H1 (cell line): ENCODE results near the gene FRRS1. TPM values are rescaled to one million over a fixed set of nuclear protein-coding genes. Genes with fewer than 3 reads are reported as not detected.

Experiments used
- CTCF ChIA-PET: fragments of 300-600 bp; sonication (Branson Sonifier 250); formaldehyde crosslinking; loops from one replicate; lab custom pipeline; 2021; ENCODE audit not compliant: partially characterized antibody; lab: Charles Lee
- POLR2A ChIA-PET: fragments of 300-600 bp; sonication (Branson Sonifier 250); formaldehyde crosslinking; loops from one replicate; lab custom pipeline; 2021; ENCODE audit warnings: inconsistent platforms; ENCODE audit not compliant: partially characterized antibody; lab: Charles Lee
- DNase-seq, 2 experiments: peaks; one replicate each; pipeline versions ENCODE4 v3.0.0 to v3.0.0-alpha.2; 2010 to 2022; ENCODE audit warnings: low spot score in 2 of 2, low read depth in 1 of 2, mixed read lengths in 1 of 2
- FAIRE-seq: peaks from 2 replicates; lab custom pipeline; 2011; peaks lifted over from hg19 to GRCh38; lab: Jason Lieb, UNC
- H2AFZ ChIP-seq: 2 replicates; pipeline ENCODE4 v1.8.1; 2012; ENCODE audit warnings: low read length, inconsistent platforms
- H2AK5ac ChIP-seq: 2 replicates; pipeline ENCODE4 v1.6.1; 2013; ENCODE audit warnings: low read depth, low read length
- H2BK120ac ChIP-seq: replicated peaks from 2 replicates; pipeline ENCODE3; 2013; ENCODE audit warnings: low read depth, low read length, inconsistent platforms
- H2BK12ac ChIP-seq: 2 replicates; pipeline ENCODE4 v1.6.1; 2013; ENCODE audit warnings: low read depth, low read length
- H2BK15ac ChIP-seq: 2 replicates; pipeline ENCODE4 v1.6.1; 2013; ENCODE audit warnings: low read length
- H2BK20ac ChIP-seq: 2 replicates; pipeline ENCODE4 v1.6.1; 2013; ENCODE audit warnings: low read length
- H2BK5ac ChIP-seq: 2 replicates; pipeline ENCODE4 v1.6.1; 2013; ENCODE audit warnings: low read depth, low read length
- H3K14ac ChIP-seq: 2 replicates; pipeline ENCODE4 v1.6.1; 2013; ENCODE audit warnings: inconsistent platforms; ENCODE audit not compliant: insufficient read length
- H3K18ac ChIP-seq: 2 replicates; pipeline ENCODE4 v1.6.1; 2013; ENCODE audit warnings: low read length; ENCODE audit errors: extremely low read depth
- H3K23ac ChIP-seq: 2 replicates; pipeline ENCODE4 v1.6.1; 2013; ENCODE audit warnings: inconsistent platforms; ENCODE audit not compliant: insufficient read length
- H3K23me2 ChIP-seq: 2 replicates; pipeline ENCODE4 v1.6.1; 2013; ENCODE audit warnings: low read depth, low read length
- H3K27ac ChIP-seq: 2 replicates; pipeline ENCODE4 v1.6.1; 2011; ENCODE audit warnings: low read depth, low read length, inconsistent platforms
- H3K27me3 ChIP-seq, 4 experiments: replicated peaks in 1 of 4; 1 replicate in 1 of 4; 2 replicates in 3 of 4; pipeline versions ENCODE4 v1.6.1 to v1.8.1; 2011 to 2013; ENCODE audit warnings: low read length in 3 of 4, mild to moderate bottlenecking in 3 of 4, inconsistent platforms in 2 of 4, mixed read lengths in 2 of 4, moderate library complexity in 1 of 4; ENCODE audit not compliant: control insufficient read depth in 3 of 4, insufficient read depth in 3 of 4; ENCODE audit errors: extremely low read depth in 1 of 4
- H3K36me3 ChIP-seq, 4 experiments: 2 replicates each; pipeline versions ENCODE4 v1.6.1 to v1.8.1; 2011 to 2013; ENCODE audit warnings: mild to moderate bottlenecking in 4 of 4, low read length in 3 of 4, moderate library complexity in 2 of 4, control low read depth in 1 of 4, inconsistent platforms in 1 of 4; ENCODE audit not compliant: insufficient read depth in 4 of 4, control insufficient read depth in 2 of 4
- H3K4ac ChIP-seq: replicated peaks from 2 replicates; pipeline ENCODE3; 2013; ENCODE audit warnings: low read length, low read depth, mixed read lengths, inconsistent platforms; ENCODE audit not compliant: insufficient read length
- H3K4me1 ChIP-seq, 4 experiments: replicated peaks in 1 of 4; 1 replicate in 1 of 4; 2 replicates in 3 of 4; pipeline versions ENCODE4 v1.6.1 to v1.8.1; 2011 to 2013; ENCODE audit warnings: low read length in 3 of 4, inconsistent platforms in 2 of 4, mixed read lengths in 1 of 4; ENCODE audit not compliant: insufficient read depth in 4 of 4, control insufficient read depth in 3 of 4
- H3K4me2 ChIP-seq, 2 experiments: 2 replicates each; pipeline versions ENCODE4 v1.6.1 to v1.8.1; 2011 to 2013; ENCODE audit warnings: low read depth in 2 of 2, low read length in 2 of 2, control low read depth in 1 of 2, inconsistent platforms in 1 of 2, mild to moderate bottlenecking in 1 of 2; ENCODE audit not compliant: insufficient read depth in 1 of 2
- H3K4me3 ChIP-seq, 4 experiments: fragments of 200-600, 300-600 bp in 1 of 4; sonication (generic), shearing (Covaris generic), sonication (Bioruptor Twin) in 1 of 4; 2 replicates each; pipeline versions ENCODE4 v1.5.1 to v1.8.1; 2011 to 2016; ENCODE audit warnings: low read length in 4 of 4, low read depth in 3 of 4, control low read depth in 2 of 4, inconsistent platforms in 2 of 4, mild to moderate bottlenecking in 2 of 4, mixed read lengths in 1 of 4, moderate library complexity in 1 of 4; ENCODE audit not compliant: insufficient read depth in 2 of 4; ENCODE audit errors: extremely low read depth in 1 of 4
- H3K56ac ChIP-seq: replicated peaks from 2 replicates; pipeline ENCODE3; 2013; ENCODE audit warnings: low read depth, mild to moderate bottlenecking, mixed read lengths, low read length, inconsistent platforms; ENCODE audit not compliant: insufficient read length
- H3K79me1 ChIP-seq: 2 replicates; pipeline ENCODE4 v1.6.1; 2013; ENCODE audit warnings: low read depth, low read length, control low read depth
- H3K79me2 ChIP-seq, 2 experiments: 2 replicates each; pipeline versions ENCODE4 v1.6.1 to v1.8.1; 2012 to 2013; ENCODE audit warnings: low read length in 2 of 2, mild to moderate bottlenecking in 2 of 2, inconsistent platforms in 1 of 2; ENCODE audit not compliant: insufficient read depth in 2 of 2, control insufficient read depth in 1 of 2
- H3K9ac ChIP-seq, 4 experiments: replicated peaks in 1 of 4; 1 replicate in 1 of 4; 2 replicates in 3 of 4; pipeline versions ENCODE4 v1.6.1 to v1.8.1; 2011 to 2013; ENCODE audit warnings: low read depth in 3 of 4, low read length in 3 of 4, control low read depth in 2 of 4, mild to moderate bottlenecking in 2 of 4, moderate library complexity in 2 of 4, inconsistent platforms in 1 of 4; ENCODE audit errors: extremely low read depth in 1 of 4
- H3K9me3 ChIP-seq, 2 experiments: 2 replicates each; pipeline versions ENCODE4 v1.6.1 to v1.8.1; 2012 to 2013; ENCODE audit warnings: mild to moderate bottlenecking in 2 of 2, moderate library complexity in 2 of 2, control low read depth in 1 of 2, inconsistent platforms in 1 of 2, low read depth in 1 of 2, low read length in 1 of 2, mixed read lengths in 1 of 2; ENCODE audit not compliant: insufficient read depth in 2 of 2
- H4K20me1 ChIP-seq, 2 experiments: replicated peaks in 1 of 2; 2 replicates each; pipeline versions ENCODE3 to v1.8.1; 2011 to 2013; ENCODE audit warnings: inconsistent platforms in 2 of 2, low read length in 2 of 2, mild to moderate bottlenecking in 1 of 2; ENCODE audit not compliant: insufficient read depth in 2 of 2, control insufficient read depth in 1 of 2
- H4K5ac ChIP-seq: 2 replicates; pipeline ENCODE4 v1.6.1; 2013; ENCODE audit warnings: low read length, low read depth, mixed read lengths, inconsistent platforms; ENCODE audit not compliant: insufficient read length
- H4K8ac ChIP-seq: 2 replicates; pipeline ENCODE4 v1.8.0; 2013; ENCODE audit warnings: mild to moderate bottlenecking, moderate library complexity, low read length, inconsistent platforms; ENCODE audit not compliant: insufficient read depth; ENCODE audit errors: extremely low read depth
- H4K91ac ChIP-seq: replicated peaks from 2 replicates; pipeline ENCODE3; 2013; ENCODE audit warnings: low read length, mixed read lengths, inconsistent platforms; ENCODE audit not compliant: insufficient read length
- EGR1 ChIP-seq: IDR thresholded peaks from 2 replicates; pipeline ENCODE4 v1.6.1; 2011; ENCODE audit warnings: low read depth, low read length, borderline replicate concordance
- EZH2 ChIP-seq: fragments of 200-600 bp; sonication (generic); IDR thresholded peaks from 2 replicates; pipeline ENCODE4 v1.7.1; 2012; ENCODE audit warnings: low read depth, mild to moderate bottlenecking, moderate library complexity, low read length, inconsistent platforms; ENCODE audit not compliant: severe bottlenecking
- JUN ChIP-seq: IDR thresholded peaks from 2 replicates; pipeline ENCODE4 v1.6.1; 2011; ENCODE audit warnings: low read depth, mild to moderate bottlenecking, improper control_type of control experiment, low read length
- KDM5A ChIP-seq: fragments of 200-600 bp; IDR thresholded peaks from 2 replicates; pipeline ENCODE4 v1.7.1; 2012; ENCODE audit warnings: mild to moderate bottlenecking, low read length, inconsistent platforms, mixed read lengths
- POLR2A ChIP-seq, 2 experiments: IDR thresholded peaks; 1 replicate in 1 of 2; 2 replicates in 1 of 2; pipeline ENCODE4 v1.6.1; 2011; ENCODE audit warnings: low read depth in 2 of 2, low read length in 2 of 2, mild to moderate bottlenecking in 2 of 2; ENCODE audit errors: control extremely low read depth in 1 of 2
- POLR2AphosphoS5 ChIP-seq: IDR thresholded peaks from 2 replicates; pipeline ENCODE4 v1.6.1; 2011; ENCODE audit warnings: low read depth, low read length
- WGBS, 2 experiments: shearing (Covaris generic) in 1 of 2; methylation state at CpG; one replicate each; pipeline versions ENCODE4 v1.1.6 to v1.1.7; 2013 to 2015; ENCODE audit warnings: low lambda C conversion rate in 2 of 2, mixed read lengths in 2 of 2, inconsistent platforms in 1 of 2, low coverage in 1 of 2, missing lambda C conversion rate in 1 of 2; ENCODE audit not compliant: insufficient replicate concordance in 2 of 2, insufficient coverage in 1 of 2, insufficient read length in 1 of 2; ENCODE audit errors: extremely low coverage in 1 of 2, missing lambda C conversion rate in 1 of 2; 5-methylcytosine and 5-hydroxymethylcytosine counted together
- polyA plus RNA-seq, 7 experiments: library from polyadenylated mRNA; depleted of rRNA in 3 of 7; stranded (reverse) in 5 of 7; unstranded in 2 of 7; fragments of >200 nt in 5 of 7; fragments of 200-250 nt in 2 of 7; gene quantifications; 1 replicate in 5 of 7; 2 replicates in 1 of 7; 4 replicates in 1 of 7; pipeline versions ENCODE4 v1.2.1 to v1.2.3, GENCODE V29; 2011 to 2013; ENCODE audit warnings: missing spikeins in 2 of 7, mixed read lengths in 2 of 7
- total RNA-seq: library from RNA; stranded (reverse); fragmentation: NEBNext Ultra II Directional; extraction: Animal tissue kit (Norgen Biotek cat#: 25700); gene quantifications from 2 replicates; pipeline ENCODE4 v1.2.1, GENCODE V29; 2021

Gene FRRS1
- total and polyA plus RNA-seq, 2 of the 8 experiments (the other 6 are each of a cell fraction or from before 2014, with no cell fraction given), result 3.5 to 6.5 TPM

DNA sequence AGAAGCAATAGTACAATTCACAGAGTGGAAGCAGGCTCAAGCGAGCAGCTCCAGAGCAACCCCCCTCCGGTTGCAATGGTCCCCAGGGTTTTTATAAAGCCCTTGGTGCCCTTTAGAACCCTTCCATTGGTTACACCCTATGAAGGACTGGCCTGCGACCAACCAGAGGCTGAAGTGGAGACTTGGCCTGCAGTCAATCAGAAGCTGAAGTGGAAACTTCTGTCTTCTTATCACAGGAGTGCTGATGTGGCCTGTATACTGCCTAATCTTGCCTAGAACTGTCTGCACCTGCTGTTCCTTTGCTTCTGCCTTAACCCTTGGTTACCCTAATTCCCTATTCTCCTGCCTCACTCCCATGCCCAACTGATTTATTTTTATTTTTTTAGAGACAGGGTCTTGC lies 15.4 kb upstream of the FRRS1 start:
- no peak overlapping the region for H2BK20ac ChIP-seq
- H3K79me1 ChIP-seq, result no peaks in the 10 kb centered on the region
- no peak overlapping the region for H3K4me3 ChIP-seq
- no peak overlapping the region for H3K14ac ChIP-seq
- H3K56ac ChIP-seq, result no peak overlapping the region
- no peak overlapping the region for H3K23ac ChIP-seq
- no peak overlapping the region for H3K4me2 ChIP-seq
- 92% methylated on average over 3 of the region's 3 CpGs; no CpG with 5 or more reads in 1 of the 2 experiments for WGBS, 2 experiments
- H3K27me3 ChIP-seq, result no peaks in the 10 kb centered on the region
- no peak overlapping the region for H2AK5ac ChIP-seq
- no peak overlapping the region for H2BK120ac ChIP-seq
- no peak overlapping the region for H2BK5ac ChIP-seq
- no peak overlapping the region for H2BK15ac ChIP-seq
- H4K91ac ChIP-seq, result no peak overlapping the region
- H3K4me1 ChIP-seq, result no peaks in the 10 kb centered on the region
- H4K5ac ChIP-seq, result no peak overlapping the region
- ChIA-PET POLR2A (interaction anchor here (0.6 kb wide), 1 partner anchor 301 kb away, joined by 3 read pairs; no protein-coding TSS in a partner anchor), CTCF (interaction anchor here (0.7 kb wide), 1 partner anchor 11 kb away, joined by 3 read pairs; no protein-coding TSS in a partner anchor)
- H3K9ac ChIP-seq, result no peak overlapping the region
- no peak for FAIRE-seq
- no peak overlapping the region for H2AFZ ChIP-seq
- TF ChIP-seq KDM5A, result no peak
- no peak for TF ChIP-seq EZH2
- TF ChIP-seq POLR2A (IDR thresholded peaks at IDR 0.05; ENCODE audit: control extremely low read depth in 1 of 2, low read depth in 2 of 2, low read length in 2 of 2), result no peak
- no peak for TF ChIP-seq JUN
- no peak for TF ChIP-seq EGR1
- no peak for TF ChIP-seq POLR2AphosphoS5
- no peaks in the 10 kb centered on the region for H3K9me3 ChIP-seq
- no peak overlapping the region for H3K4ac ChIP-seq
- H4K8ac ChIP-seq, result no peak overlapping the region
- no peak overlapping the region for H3K27ac ChIP-seq
- H3K79me2 ChIP-seq, result no peaks in the 10 kb centered on the region
- H3K36me3 ChIP-seq, result no peaks in the 10 kb centered on the region
- no peaks in the 10 kb centered on the region for H4K20me1 ChIP-seq
- H3K18ac ChIP-seq, result no peak overlapping the region
- no peak overlapping the region for H2BK12ac ChIP-seq
- DNase-seq, result no peak
- no peaks in the 10 kb centered on the region; the same call in 1 of the 2 replicates for H3K23me2 ChIP-seq
